GM12873 (cell line): Measurements from ENCODE around the gene CSNK1D.

Experiments
- CTCF ChIP-seq: IDR thresholded peaks from 2 replicates; pipeline ENCODE4 v1.5.1; 2012; ENCODE audit warnings: low read depth, mild to moderate bottlenecking, moderate library complexity, low read length, control low read depth; ENCODE audit not compliant: insufficient read depth; ENCODE audit errors: missing control alignments

CSNK1D gene

GRCh38 chr17:82280537-82280936, 7.0 kb upstream of the CSNK1D start:
- TF ChIP-seq CTCF, result no peak

- TF ChIP-seq CTCF, result no peak
Measured at GRCh38 chr17:82278786-82279391, 5.4 kb upstream of the CSNK1D start.

GRCh38 chr17:82278308-82278707, 4.8 kb upstream of the CSNK1D start:
- no peak for TF ChIP-seq CTCF

GRCh38 chr17:82277851-82278250, 4.4 kb upstream of the CSNK1D start:
- no peak for TF ChIP-seq CTCF

- TF ChIP-seq CTCF, result no peak
Measured at GRCh38 chr17:82276938-82277337, 3.4 kb upstream of the CSNK1D start.

GRCh38 chr17:82275326-82275725, 1.8 kb upstream of the CSNK1D start:
- no peak for TF ChIP-seq CTCF

- no peak for TF ChIP-seq CTCF
Measured at GRCh38 chr17:82274134-82275020, 877 bp upstream of the CSNK1D start.
